Endometrium (tissue), 2 donors: ENCODE measurements around the gene DGCR2.
"Not testable (repeated sequence)": the region's sequence is repeated elsewhere in the genome, so short reads cannot be mapped to it uniquely, and the experiment has no call there.

Experiments used
- FAIRE-seq: peaks from 2 replicates; lab custom pipeline; 2012; peaks lifted over from hg19 to GRCh38; lab: Jason Lieb, UNC
- donor health status: control.
- donor health status: control.

Gene DGCR2

GRCh38 chr22:19107730-19108074 lies 14.5 kb downstream of the DGCR2 start:
- no peak for FAIRE-seq

- no peak for FAIRE-seq
Measured at GRCh38 chr22:19106886-19107729, 15.1 kb downstream of the DGCR2 start.

DNA sequence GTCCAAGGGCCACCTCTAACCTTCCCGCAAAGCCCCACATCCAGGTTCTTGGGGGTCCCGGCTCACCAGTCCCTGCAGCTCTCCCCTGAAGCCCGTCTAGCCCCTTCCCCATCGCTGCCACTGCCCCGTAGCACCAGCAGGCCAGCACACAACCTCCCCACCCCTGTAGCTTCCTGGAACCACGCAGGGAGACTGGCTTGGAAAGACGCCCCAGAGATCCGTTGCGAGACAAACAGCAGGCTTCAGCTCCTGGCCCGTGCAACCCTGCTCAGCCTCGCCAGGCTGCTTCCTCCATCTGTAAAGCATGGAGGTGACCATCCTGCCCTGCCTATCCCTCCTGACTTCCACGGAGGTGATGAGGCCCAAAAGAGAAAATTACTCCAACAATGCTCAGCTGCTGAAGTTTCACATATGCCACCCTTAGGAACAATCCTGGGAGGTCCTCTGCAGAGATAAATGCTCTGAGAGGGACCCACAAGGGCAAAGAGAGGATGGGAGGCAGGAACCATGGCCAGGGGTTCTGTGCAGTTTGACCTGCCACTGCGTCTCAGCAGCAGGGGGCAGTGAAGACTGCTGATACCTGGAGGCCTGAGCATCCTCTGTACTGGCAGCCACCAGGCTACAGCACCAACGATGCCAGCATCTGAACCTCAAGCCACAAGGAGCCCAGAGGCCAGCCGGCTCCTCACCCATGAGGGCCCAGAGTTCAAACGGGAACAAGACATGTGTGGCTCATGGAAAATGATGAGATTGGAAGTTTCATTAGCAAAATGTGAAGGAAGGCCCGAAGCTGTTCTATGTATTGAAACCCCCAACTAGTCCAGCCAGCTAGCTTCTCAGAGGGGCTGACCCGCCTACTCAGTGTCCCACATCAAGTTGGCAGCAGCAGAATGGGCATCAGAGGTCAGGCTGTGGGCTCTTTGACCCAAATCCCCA lies 16.1 kb downstream of the DGCR2 start:
- FAIRE-seq: no peak

GRCh38 chr22:19105456-19105855 lies 16.8 kb downstream of the DGCR2 start:
- FAIRE-seq: no peak

DNA sequence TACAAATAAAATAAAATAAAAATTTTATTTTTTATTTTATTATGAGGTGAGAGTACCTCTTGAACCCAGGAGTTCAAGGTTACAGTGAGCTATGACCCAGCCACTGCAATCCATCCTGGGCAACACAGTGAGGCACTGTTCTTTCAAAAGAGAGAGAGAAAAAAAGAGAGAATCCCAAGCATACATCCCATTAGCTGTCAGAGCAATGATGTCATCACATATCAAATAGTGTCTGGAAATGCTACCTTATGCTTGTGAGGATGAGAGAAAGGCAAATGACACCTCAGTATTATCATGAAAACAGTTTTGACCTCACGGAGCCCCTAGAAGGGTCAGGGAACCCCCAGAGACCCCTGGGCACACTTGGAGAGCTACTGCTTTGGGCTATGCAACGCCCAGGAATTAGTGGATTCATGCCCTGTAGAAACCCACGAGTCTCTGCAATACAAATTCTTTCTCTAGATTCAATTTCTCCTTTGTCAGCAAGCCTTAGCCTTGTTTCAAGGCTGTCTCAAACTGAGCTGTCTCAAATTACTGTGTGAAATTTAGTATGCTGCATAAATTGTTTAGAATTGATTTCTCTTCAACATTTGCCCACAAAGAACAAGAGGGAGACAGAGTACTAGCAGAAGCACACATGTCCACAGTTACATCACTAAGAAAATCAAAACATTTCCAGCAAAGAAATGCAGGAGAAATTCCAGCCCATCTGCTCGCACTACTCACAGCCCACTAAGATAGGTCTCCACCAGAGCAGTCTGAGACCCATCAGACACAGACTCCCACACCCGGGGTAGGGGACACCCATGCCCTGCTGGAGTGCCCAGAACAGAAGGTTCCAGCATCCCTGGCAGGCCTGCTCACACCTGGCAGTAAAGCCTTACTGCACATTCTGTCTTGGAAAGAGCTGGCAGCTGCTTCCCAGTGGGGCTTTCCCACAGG lies 18.1 kb downstream of the DGCR2 start:
- no peak for FAIRE-seq

GRCh38 chr22:19098157-19098556 lies 24.1 kb downstream of the DGCR2 start:
- FAIRE-seq: no peak

DNA sequence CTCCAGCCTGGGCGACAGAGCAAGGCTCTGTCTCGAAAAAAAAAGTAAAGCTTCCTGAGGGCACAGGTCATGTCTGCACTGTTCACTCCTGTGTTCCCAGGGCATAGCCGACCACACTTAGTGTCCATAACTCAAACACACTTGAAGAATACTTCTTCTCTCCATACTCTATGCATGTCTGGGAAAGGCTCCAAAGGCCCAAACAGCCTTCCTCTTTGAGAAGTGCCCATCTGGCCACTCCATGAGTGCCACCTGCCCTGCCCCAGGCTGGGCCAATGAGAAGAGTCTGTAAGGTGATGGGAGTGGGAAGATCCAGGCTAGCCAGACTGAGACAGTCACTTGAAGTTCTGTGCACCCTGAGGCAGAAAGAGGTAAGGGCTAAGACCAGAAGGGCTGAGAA lies 24.7 kb downstream of the DGCR2 start:
- FAIRE-seq: no peak

DNA sequence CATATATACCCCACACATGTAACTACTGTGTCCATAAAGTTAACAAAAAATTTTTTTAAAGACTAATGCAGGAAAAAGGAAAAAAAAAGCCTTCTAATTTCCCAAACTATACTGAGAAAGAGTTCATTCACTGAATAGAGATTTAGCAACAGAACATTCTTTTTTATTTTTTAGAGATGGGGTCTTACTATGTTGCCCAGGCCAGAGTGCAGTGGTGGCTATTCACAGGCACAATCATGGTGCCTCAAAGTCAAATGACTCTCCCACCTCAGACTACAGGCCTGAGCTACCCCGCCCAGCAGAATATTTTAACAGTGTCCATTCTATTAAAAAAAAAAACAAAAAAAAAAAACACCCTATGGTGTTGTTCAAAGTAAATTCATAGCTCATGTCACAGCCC lies 25.7 kb downstream of the DGCR2 start:
- FAIRE-seq: no peak

- FAIRE-seq: no peak
Measured at GRCh38 chr22:19094393-19094997, 27.7 kb downstream of the DGCR2 start.

DNA sequence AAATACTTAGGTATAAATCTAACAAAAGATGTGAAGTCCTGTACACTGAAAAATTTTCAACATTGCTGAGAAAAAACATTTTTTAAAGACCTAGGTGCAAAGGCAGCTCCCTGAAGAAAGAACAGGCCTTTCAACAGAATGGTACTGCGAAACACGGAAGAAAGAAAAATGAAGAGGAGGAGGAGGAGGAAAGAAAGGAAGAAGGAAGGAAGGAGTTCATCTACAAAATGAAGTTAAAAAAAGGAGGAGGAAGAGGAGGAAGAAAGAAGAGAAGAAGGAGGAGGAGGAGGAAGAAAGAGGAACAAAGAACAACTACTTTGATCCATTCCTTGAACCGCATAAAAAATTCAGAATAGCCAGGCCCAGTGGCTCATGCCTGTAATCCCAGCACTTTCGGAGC lies 29.5 kb downstream of the DGCR2 start:
- FAIRE-seq: no peak

- FAIRE-seq: no peak
Measured at GRCh38 chr22:19090586-19091127, 31.6 kb downstream of the DGCR2 start.

DNA sequence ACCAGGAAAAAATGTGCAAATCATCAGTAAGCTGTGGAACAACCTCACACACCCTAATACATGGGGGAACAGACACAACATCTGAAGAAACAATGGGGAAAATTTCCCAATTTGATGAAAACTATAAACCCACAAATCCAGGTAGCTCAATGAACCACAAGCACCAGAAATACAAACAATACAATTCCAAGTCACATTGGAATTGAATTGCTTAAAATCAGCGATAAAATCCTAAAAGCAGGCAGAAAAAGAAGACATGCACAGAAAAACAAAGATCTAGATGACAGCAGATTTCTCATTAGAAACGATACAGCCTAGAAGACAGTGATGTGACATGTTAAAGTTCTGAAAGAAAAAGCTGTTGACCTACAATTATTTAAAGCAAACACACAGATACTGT lies 32.0 kb downstream of the DGCR2 start:
- no peak for FAIRE-seq

GRCh38 chr22:19088866-19089595 lies 33.2 kb downstream of the DGCR2 start:
- FAIRE-seq: no peak

DNA sequence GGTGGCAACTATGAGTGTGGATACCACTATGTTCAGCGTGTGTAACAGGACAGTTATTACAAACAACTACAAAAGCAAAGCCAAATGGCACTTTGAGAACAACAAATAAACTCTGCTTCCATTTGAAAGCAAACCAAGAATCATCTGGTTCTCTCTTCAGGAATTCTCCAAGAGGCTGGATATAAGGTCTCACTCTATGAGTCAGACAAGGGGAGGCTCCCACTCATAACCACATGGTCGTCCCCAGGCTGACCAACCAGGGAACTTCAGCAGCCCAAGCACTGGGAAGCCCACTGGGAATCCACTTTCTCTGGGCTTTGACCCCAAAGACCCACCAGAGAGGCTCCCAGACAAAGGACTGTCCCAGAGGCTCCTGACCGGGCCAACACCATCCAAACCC lies 35.3 kb downstream of the DGCR2 start:
- FAIRE-seq: no peak

- no peak for FAIRE-seq
Measured at GRCh38 chr22:19086417-19086816, 35.8 kb downstream of the DGCR2 start.

DNA sequence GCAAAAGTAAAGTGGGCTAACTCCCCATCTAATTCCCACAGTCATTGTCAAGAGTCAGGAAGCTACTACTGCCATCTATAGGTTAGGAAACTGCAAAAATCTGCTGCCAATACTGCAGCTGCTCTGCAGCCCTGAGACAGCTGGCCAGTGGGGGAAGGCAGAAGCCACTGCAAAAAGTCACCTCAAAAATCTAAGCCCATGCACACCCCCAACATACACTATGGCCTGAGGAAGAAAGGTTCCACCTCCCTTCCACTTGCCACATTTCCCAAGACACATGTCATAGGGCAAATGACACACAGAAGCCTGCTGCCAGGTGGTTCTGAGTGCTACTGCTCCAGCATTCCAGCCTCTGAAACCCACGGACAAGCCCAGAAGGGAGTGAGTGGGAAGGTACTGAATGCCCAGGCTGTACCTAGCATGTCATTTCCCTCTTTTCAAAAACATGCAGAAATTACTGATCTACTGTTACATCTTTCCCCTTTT lies 36.9 kb downstream of the DGCR2 start:
- FAIRE-seq: no peak

- not testable (repeated sequence) for FAIRE-seq
Measured at GRCh38 chr22:19084586-19084985, 37.6 kb downstream of the DGCR2 start.

DNA sequence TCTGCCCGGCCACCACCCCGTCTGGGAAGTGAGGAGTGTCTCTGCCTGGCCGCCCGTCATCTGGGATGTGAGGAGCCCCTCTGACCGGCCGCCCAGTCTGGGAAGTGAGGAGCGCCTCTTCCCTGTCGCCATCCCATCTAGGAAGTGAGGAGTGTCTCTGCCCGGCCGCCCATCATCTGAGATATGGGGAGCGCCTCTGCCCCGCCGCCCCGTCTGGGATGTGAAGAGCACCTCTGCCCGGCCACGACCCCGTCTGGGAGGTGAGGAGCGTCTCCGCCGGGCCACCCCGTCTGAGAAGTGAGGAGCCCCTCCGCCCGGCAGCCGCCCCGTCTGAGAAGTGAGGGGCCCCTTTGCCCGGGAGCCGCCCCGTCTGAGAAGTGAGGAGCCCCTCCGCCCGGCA lies 38.1 kb downstream of the DGCR2 start:
- FAIRE-seq: not testable (repeated sequence)

DNA sequence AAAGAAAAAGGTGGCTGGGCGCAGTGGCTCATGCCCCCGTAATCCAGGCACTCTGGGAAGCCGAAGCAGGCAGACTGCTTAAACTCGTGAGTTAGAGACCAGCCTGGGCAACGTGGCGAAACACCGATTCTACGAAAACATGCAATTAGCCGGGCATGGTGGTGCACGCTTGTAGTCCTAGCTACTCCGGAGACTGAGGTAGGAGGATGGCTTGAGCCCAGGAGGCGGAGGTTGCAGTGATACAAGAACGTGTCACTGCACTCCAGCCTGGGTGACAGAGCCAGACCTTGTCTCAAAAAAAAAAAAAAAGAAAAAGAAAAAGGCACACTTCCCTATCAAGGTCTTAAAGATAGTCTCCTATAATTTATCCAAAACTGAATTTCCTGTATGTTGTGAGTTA lies 39.4 kb downstream of the DGCR2 start:
- no peak for FAIRE-seq

GRCh38 chr22:19082101-19082500 lies 40.1 kb downstream of the DGCR2 start:
- no peak for FAIRE-seq

GRCh38 chr22:19081351-19081750 lies 40.9 kb downstream of the DGCR2 start:
- no peak for FAIRE-seq
